Subcutaneous adipose tissue (tissue), 4 donors: Measurements from ENCODE around the gene ARHGAP18. TPM values are rescaled to one million over a fixed set of nuclear protein-coding genes. Genes with fewer than 3 reads are reported as not detected.

Source experiments
- CTCF ChIP-seq: fragments of 450-650 bp; IDR thresholded peaks from one replicate; pipeline ENCODE4 v1.5.1; 2016; ENCODE audit warnings: low read depth, mild to moderate bottlenecking, control low read depth, antibody characterized with exemption, moderate library complexity
- total RNA-seq, 4 donors: library from RNA; depleted of rRNA; stranded (reverse); fragments of >200 nt; gene quantifications; one replicate each; pipeline ENCODE4 v1.1.0, GENCODE V29; 2016

Gene ARHGAP18
- total RNA-seq, 4 donors from 2014 or later: 20.7 to 44.2 (median 29.7) TPM

- no peak for TF ChIP-seq CTCF
These were observed 39.1 kb upstream of the ARHGAP18 start for GRCh38 chr6:129748901-129749748.

GRCh38 chr6:129748212-129748900, 38.4 kb upstream of the ARHGAP18 start:
- TF ChIP-seq CTCF: no peak

GRCh38 chr6:129747588-129748112, 37.7 kb upstream of the ARHGAP18 start:
- no peak for TF ChIP-seq CTCF

- TF ChIP-seq CTCF: no peak
These were observed 34.9 kb upstream of the ARHGAP18 start for GRCh38 chr6:129744880-129745237.

GRCh38 chr6:129744201-129744879, 34.4 kb upstream of the ARHGAP18 start:
- no peak for TF ChIP-seq CTCF

GRCh38 chr6:129740013-129740412, 30.0 kb upstream of the ARHGAP18 start:
- no peak for TF ChIP-seq CTCF

- TF ChIP-seq CTCF: no peak
These were observed 26.1 kb upstream of the ARHGAP18 start for GRCh38 chr6:129736105-129736504.
